WTC11 (cell line): ENCODE measurements around the gene MAGI2. TPM values are rescaled to one million over a fixed set of nuclear protein-coding genes. Genes with fewer than 3 reads are reported as not detected.

Source experiments
- ATAC-seq: fragments of 200-7000 bp; cut with Tn5 transposase; 2 replicates; pipeline ENCODE4 v1.10.0; 2021; ENCODE audit warnings: mild to moderate bottlenecking, moderate library complexity
- CTCF ChIA-PET: fragments of 300-600 bp; sonication (Branson Sonifier 250); formaldehyde crosslinking; loops from one replicate; lab custom pipeline; 2021; ENCODE audit warnings: antibody characterized with exemption; lab: Charles Lee
- POLR2A ChIA-PET: fragments of 350-600 bp; sonication (Branson Sonifier 250); formaldehyde crosslinking; loops from one replicate; lab custom pipeline; 2021; ENCODE audit warnings: antibody characterized with exemption; lab: Charles Lee
- DNase-seq: peaks from one replicate; pipeline ENCODE4 v3.0.0; 2021; ENCODE audit warnings: low spot score
- H3K27ac Mint-ChIP-seq: 2 replicates; pipeline ENCODE4 v1.8.0; 2021; ENCODE audit warnings: mixed read lengths
- H3K27me3 Mint-ChIP-seq: 2 replicates; pipeline ENCODE4 v1.8.0; 2021; ENCODE audit warnings: low read depth, mild to moderate bottlenecking, moderate library complexity, mixed read lengths
- H3K36me3 Mint-ChIP-seq: 2 replicates; pipeline ENCODE4 v1.8.0; 2021; ENCODE audit warnings: mixed read lengths
- H3K4me1 Mint-ChIP-seq: 2 replicates; pipeline ENCODE4 v1.8.0; 2022; ENCODE audit warnings: mixed read lengths
- H3K4me3 Mint-ChIP-seq: 2 replicates; pipeline ENCODE4 v1.8.0; 2021; ENCODE audit warnings: mild to moderate bottlenecking, moderate library complexity, mixed read lengths
- H3K9me3 Mint-ChIP-seq: 2 replicates; pipeline ENCODE4 v1.8.0; 2021; ENCODE audit warnings: mixed read lengths
- AR ChIP-seq: fragments of 250-450 bp; sonication (Bioruptor Pico); IDR thresholded peaks from 2 replicates; pipeline ENCODE4 v1.9.0; 2021; ENCODE audit warnings: mild to moderate bottlenecking
- ARID4B ChIP-seq: sonication (generic); formaldehyde crosslinking; IDR thresholded peaks from 2 replicates; pipeline ENCODE4 v1.8.0; 2023; ENCODE audit warnings: missing genetic modification reagents, mild to moderate bottlenecking, borderline replicate concordance
- CREB1 ChIP-seq: sonication (generic); formaldehyde crosslinking; IDR thresholded peaks from 2 replicates; pipeline ENCODE4 v1.8.0; 2023; ENCODE audit warnings: mild to moderate bottlenecking, missing genetic modification reagents
- CREM ChIP-seq: sonication (generic); formaldehyde crosslinking; IDR thresholded peaks from 2 replicates; pipeline ENCODE4 v1.8.1; 2022; ENCODE audit warnings: mild to moderate bottlenecking, missing genetic modification reagents, moderate library complexity
- ESRRA ChIP-seq: sonication (generic); formaldehyde crosslinking; IDR thresholded peaks from 2 replicates; pipeline ENCODE4 v1.8.1; 2022; ENCODE audit warnings: mild to moderate bottlenecking, missing genetic modification reagents, borderline replicate concordance
- FOXK1 ChIP-seq: sonication (generic); formaldehyde crosslinking; IDR thresholded peaks from 2 replicates; pipeline ENCODE4 v1.8.0; 2022; ENCODE audit warnings: mild to moderate bottlenecking, moderate library complexity, missing genetic modification reagents
- GRHL2 ChIP-seq: fragments of 250-450 bp; sonication (Bioruptor Pico); IDR thresholded peaks from 2 replicates; pipeline ENCODE4 v1.8.0; 2022; ENCODE audit warnings: mild to moderate bottlenecking, moderate library complexity; ENCODE audit not compliant: insufficient replicate concordance, severe bottlenecking
- MYBL2 ChIP-seq: sonication (generic); formaldehyde crosslinking; IDR thresholded peaks from 2 replicates; pipeline ENCODE4 v1.8.1; 2023; ENCODE audit warnings: mild to moderate bottlenecking, moderate library complexity, missing genetic modification reagents
- NFE2L1 ChIP-seq: sonication (generic); formaldehyde crosslinking; IDR thresholded peaks from 2 replicates; pipeline ENCODE4 v1.8.1; 2023; ENCODE audit warnings: missing genetic modification reagents
- NFYB ChIP-seq: sonication (generic); formaldehyde crosslinking; conservative IDR thresholded peaks from 2 replicates; pipeline ENCODE4 v1.8.0; 2022; ENCODE audit warnings: low read depth, missing genetic modification reagents
- PRDM15 ChIP-seq: sonication (generic); formaldehyde crosslinking; IDR thresholded peaks from 2 replicates; pipeline ENCODE4 v1.8.0; 2022; ENCODE audit warnings: missing genetic modification reagents
- SOX15 ChIP-seq: fragments of 250-450 bp; sonication (Bioruptor Pico); IDR thresholded peaks from 2 replicates; pipeline ENCODE4 v1.9.0; 2021; ENCODE audit warnings: mild to moderate bottlenecking
- STAT6 ChIP-seq: sonication (generic); formaldehyde crosslinking; conservative IDR thresholded peaks from 2 replicates; pipeline ENCODE4 v1.8.1; 2023; ENCODE audit warnings: mild to moderate bottlenecking, low read depth, missing genetic modification reagents, moderate library complexity
- USF1 ChIP-seq: sonication (generic); formaldehyde crosslinking; IDR thresholded peaks from 2 replicates; pipeline ENCODE4 v1.8.0; 2022; ENCODE audit warnings: mild to moderate bottlenecking, missing genetic modification reagents
- USF2 ChIP-seq: sonication (generic); formaldehyde crosslinking; IDR thresholded peaks from 2 replicates; pipeline ENCODE4 v1.8.1; 2023; ENCODE audit warnings: mild to moderate bottlenecking, missing genetic modification reagents, moderate library complexity
- ZMAT4 ChIP-seq: fragments of 250-450 bp; sonication (Bioruptor Pico); IDR thresholded peaks from 2 replicates; pipeline ENCODE4 v1.9.0; 2021; ENCODE audit warnings: mild to moderate bottlenecking
- ZNF138 ChIP-seq: sonication (generic); formaldehyde crosslinking; conservative IDR thresholded peaks from 2 replicates; pipeline ENCODE4 v1.8.1; 2022; ENCODE audit warnings: mild to moderate bottlenecking, moderate library complexity, missing genetic modification reagents
- ZNF317 ChIP-seq: sonication (generic); formaldehyde crosslinking; IDR thresholded peaks from 2 replicates; pipeline ENCODE4 v1.8.1; 2023; ENCODE audit warnings: low read depth, mild to moderate bottlenecking, moderate library complexity, missing genetic modification reagents, borderline replicate concordance
- ZNF512 ChIP-seq: sonication (generic); formaldehyde crosslinking; IDR thresholded peaks from 2 replicates; pipeline ENCODE4 v1.8.1; 2022; ENCODE audit warnings: missing genetic modification reagents, borderline replicate concordance
- total RNA-seq: library from RNA; stranded (reverse); gene quantifications from 3 replicates; pipeline ENCODE4 v1.2.3, GENCODE V29; 2021

MAGI2 gene
- total RNA-seq, 1 experiment from 2014 or later: 26.6 TPM

- TF ChIP-seq AR (CRISPR knock-in tag): no peak
- no peak for TF ChIP-seq MYBL2 (CRISPR knock-in tag)
- no peak for TF ChIP-seq ZNF317 (CRISPR knock-in tag)
- no peak for TF ChIP-seq CREM (CRISPR knock-in tag)
- no peak for TF ChIP-seq ZNF138 (CRISPR knock-in tag)
- TF ChIP-seq NFYB (CRISPR knock-in tag): no peak
- no peak for TF ChIP-seq ESRRA
- no peak for TF ChIP-seq PRDM15 (CRISPR knock-in tag)
- TF ChIP-seq ZMAT4 (CRISPR knock-in tag): no peak
- no peak for TF ChIP-seq NFE2L1 (CRISPR knock-in tag)
- TF ChIP-seq ARID4B: no peak
- no peak for TF ChIP-seq GRHL2 (CRISPR knock-in tag)
- no peak for TF ChIP-seq USF2 (CRISPR knock-in tag)
Observed at GRCh38 chr7:79301419-79301818, 152.0 kb downstream of the MAGI2 start (continued).

- Mint-ChIP-seq H3K36me3 (no peaks in the 10 kb centered on the region), H3K27me3 (no peaks in the 10 kb centered on the region; the same call in 1 of the 2 replicates), H3K4me3 (no peak overlapping the region), H3K4me1 (no peaks in the 10 kb centered on the region), H3K27ac (no peak overlapping the region), H3K9me3 (no peaks in the 10 kb centered on the region)
- CTCF ChIA-PET: no interaction called here
- no peak for ATAC-seq
- no peak for DNase-seq
- POLR2A ChIA-PET: interaction anchor here (0.6 kb wide), 1 partner anchor 1940 kb away, joined by 4 read pairs; no protein-coding TSS in a partner anchor
- TF ChIP-seq USF1 (CRISPR knock-in tag) (no peak), SOX15 (CRISPR knock-in tag) (no peak), CREB1 (CRISPR knock-in tag) (no peak), STAT6 (no peak), ZNF512 (CRISPR knock-in tag) (no peak), FOXK1 (CRISPR knock-in tag) (no peak), ESRRA (no peak)
Observed at GRCh38 chr7:79300573-79300972, 152.9 kb downstream of the MAGI2 start.
